Kasumi-1 (cell line): ENCODE measurements around the gene C14orf93.

ENCODE experiments used
- DNase-seq, 2 experiments: peaks; one replicate each; lab custom pipeline; 2025; lab: John Stamatoyannopoulos, UW

Gene C14orf93

DNA sequence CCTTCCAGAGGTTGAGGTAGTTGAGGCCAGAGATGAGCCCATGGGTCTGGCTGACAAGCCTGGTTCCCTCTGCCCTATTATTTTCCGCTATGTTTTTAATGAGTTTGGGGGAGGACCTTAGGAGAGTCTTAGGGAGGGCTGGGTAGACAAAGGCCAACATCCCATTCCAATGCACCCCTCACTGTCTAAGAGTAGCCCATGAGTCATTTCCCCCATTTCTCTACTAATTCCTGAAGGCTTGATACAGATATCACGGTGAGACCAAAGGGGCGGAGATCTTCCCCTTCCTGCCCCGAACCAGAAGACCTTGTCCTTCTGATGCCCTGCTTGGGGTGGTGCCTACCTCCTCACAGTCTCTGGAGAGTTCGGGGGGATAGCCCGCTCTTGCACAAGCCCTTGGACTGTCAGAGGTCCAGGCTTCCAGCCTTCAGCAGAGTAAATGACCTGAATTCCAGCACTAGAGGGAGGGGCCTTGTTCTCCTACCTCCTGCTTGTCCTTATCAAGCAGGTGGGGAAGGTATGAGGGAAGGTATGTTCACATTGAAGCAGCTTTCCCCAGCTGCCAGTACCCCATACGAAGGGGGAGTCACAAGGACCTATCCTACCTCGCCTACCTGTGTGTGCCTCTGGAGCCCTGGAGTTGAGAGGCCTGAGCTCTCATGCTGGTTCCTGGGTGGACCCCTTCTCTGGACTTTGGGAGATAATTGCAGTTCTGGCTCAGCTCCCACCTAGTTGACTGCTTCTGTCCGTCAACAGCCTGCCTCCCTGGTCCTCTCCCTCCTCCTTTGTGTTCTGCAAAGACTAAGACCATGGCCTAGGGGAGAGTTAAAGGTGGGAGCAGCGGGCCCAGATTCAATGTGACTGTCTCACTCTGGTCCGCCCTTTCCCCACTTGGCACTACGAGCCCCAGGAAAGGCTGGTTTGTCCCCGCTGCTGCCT is 35.7 kb upstream of the C14orf93 start:
- no peak for DNase-seq

DNA sequence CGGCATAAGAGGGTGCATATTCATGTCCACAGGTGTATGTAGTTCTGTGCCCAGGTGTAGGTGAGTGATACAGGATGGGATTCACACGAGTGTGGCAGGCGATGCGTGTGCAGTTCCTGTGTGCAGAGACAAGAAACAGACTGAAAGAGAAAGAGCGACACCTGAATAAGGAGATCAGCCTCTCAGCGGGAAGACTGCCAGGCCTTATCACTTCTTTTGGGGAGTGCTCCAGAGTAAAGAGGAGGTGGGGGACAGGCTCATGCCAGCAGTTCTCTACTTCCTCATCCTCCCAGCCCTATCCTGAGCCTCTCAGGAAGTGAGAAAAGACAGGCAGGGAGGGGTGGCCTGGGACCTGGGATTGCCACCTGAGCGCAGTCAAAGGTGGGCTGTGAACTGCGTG is 34.9 kb upstream of the C14orf93 start:
- no peak for DNase-seq

DNA sequence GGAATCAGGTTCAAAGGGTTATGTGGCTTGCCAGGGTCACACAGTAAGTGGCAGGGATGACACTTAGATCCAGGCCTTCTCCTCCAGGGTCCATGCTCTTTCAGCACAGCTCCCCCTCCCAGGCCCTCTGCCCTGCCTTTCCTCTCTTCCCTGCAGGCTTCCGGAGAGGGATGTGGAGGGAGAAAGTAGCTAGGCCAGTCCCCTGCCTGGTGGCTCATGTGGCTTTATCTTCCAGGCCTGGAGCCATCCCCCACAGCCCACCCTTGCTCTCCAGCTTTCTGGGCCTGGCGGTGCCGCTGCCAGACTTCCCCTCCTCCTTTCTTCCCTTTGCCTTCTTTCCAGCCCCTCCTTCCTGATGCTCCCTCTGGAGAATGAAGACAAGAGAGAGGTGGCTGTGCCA is 33.8 kb upstream of the C14orf93 start:
- no peak for DNase-seq

DNA sequence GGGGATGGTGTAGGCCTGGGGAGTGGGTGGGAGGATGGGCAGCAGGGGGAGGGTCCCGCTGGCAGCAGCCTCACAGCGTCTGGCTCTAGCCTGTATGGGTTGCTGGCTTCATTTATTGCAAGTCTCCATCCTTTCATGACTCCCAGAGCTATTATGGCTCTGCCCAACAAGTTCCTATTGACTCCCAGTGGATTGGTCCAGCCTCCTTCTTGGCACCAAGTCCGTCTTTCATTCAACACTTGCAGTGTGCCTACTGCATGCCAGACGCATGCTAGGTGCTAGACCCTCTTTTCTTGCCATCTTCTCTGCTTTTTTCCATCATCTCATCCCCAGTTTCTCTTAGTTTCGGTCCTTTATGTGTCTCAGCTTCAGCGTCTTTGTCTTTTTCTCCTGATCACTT is 33.2 kb upstream of the C14orf93 start:
- no peak for DNase-seq

DNA sequence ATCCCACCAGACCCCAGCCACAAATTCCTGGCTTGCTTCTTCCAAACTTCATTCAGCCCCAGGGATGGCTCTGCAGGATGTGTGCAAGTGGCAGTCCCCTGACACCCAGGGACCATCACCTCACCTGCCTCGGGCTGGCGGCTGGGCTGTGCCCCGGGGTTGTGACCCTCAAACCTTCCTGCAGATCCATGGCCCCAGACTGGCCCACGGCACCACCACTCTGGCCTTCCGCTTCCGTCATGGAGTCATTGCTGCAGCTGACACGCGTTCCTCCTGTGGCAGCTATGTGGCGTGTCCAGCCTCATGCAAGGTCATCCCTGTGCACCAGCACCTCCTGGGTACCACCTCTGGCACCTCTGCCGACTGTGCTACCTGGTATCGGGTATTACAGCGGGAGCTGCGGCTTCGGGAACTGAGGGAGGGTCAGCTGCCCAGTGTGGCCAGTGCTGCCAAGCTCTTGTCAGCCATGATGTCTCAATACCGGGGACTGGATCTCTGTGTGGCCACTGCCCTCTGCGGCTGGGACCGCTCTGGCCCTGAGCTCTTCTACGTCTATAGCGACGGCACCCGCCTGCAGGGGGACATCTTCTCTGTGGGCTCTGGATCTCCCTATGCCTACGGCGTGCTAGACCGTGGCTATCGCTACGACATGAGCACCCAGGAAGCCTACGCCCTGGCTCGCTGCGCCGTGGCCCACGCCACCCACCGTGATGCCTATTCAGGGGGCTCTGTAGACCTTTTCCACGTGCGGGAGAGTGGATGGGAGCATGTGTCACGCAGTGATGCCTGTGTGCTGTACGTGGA is 32.4 kb upstream of the C14orf93 start, which contains the start of gene PSMB11:
Gene PSMB11 (plus strand): TSS at position 51 of the 804 bp plus-strand sequence. CDS start 14 bp downstream, at position 65.
- DNase-seq: no peak

DNA sequence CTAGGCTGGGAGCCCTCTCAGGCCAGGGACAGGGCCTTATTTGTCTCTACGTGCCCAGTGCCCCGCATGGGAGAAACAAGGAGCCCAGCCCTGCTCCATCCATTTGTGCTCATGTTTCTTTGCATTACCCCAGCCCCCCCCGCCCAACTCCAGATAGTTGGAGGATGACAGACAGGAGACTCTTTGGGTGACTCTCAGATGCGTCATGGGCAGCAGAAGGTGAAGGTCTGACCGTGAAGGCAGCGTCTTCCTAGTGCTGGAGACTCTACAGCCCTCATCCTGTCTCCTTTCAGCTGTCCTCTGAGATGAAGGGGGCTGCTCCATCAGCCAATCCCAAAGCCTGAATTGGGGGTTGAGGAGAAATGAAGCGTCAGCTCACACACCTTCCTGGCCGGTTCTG is 31.8 kb upstream of the C14orf93 start:
- no peak for DNase-seq

DNA sequence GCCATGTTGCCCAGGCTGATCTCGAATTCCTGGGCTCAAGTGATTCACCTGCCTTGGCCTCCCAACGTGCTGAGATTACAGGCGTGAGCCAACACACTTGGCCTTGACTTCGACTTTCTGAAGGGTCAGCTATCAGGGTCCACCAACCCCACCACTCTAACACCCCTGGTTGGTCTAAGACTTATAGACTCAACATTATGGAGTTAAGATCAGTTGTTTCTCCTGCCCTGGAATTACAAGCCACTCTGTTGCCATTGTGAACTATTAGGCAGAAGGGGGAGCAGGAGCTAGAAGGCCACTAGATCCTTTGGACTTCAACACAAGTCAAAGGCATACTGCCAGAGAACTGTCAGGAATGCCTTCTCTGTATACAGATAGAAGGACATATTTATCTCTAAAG is 30.2 kb upstream of the C14orf93 start:
- no peak for DNase-seq

DNA sequence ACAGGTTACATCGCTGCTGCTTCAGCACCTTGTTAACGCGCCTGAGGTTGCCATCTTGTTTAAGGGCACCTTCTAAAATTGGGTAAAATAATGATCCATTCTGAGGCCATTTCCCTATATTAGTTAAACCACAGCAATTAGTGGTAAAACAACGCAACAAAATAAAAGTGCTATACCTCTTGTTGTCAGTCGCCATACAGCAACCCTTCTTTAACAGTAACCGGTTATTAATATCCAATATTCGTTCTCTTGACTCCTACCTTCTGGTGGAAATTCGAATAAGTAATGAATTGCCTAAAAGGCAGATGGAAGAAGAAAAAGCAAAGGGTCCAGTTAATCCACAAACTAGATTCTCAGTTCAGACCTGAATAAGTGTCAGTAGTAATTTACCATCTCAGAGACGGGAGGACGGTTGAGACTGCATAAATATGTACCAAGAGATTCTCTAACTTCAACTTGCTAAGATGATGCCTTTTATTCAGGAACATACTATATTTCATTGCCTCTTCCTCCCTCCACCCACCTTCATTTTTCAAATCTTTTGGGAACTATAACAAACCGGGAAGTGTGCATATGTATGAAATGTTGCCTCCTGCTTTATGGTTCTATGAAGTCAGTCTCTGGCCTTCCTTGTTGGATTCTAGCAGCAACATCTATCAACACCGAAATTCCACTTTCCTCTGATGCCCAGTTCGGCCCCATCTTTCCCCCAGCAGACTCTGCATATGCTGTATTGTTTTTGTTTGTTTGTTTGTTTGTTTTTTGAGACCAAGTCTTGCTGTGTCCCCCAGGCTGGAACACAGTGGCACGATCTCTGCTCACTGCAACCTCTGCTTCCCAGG is 25.6 kb upstream of the C14orf93 start:
- DNase-seq: no peak

DNA sequence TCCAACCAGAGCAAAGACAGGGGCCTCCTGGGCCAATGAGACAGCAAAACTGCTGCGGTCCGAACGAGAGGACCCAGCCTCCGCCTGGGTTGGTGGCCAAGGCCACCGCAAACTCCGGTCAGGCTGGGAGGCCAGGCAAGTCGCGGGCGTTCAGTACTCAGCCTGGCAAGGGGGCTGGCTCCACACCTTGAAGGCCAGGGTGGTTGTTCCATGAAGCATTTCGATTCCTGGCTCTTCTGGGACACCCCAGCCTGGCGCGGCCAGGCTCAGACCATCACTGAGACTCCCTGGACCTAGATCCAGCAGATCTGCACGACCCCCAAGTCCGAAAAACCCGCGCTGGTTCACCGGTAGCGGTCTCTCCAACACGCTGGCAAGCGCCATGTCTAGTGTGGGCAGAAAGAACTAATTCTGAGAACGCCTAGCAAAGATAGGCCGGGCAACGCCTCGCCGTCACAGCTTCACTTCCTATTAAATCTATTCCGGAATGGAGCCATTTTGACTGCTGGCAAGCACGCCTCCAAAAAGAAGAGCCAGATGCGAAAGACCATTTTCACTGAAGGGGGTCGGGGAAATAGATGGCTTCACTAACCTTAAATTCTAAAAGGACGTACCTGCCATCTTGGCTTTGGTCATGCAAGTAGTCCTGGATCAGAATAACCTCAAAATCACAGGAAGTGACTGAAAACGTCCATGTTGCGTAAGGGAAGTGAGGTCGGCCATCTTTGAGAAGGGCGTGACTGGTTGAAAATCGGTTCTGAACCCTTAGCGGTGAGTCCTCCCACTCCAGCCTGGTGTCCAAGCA is 24.8 kb upstream of the C14orf93 start, which contains the start of gene PSMB5:
Gene PSMB5 (minus strand): TSS at position 403 of the 805 bp plus-strand sequence. CDS start 19 bp downstream, at position 384.
- no peak for DNase-seq

DNA sequence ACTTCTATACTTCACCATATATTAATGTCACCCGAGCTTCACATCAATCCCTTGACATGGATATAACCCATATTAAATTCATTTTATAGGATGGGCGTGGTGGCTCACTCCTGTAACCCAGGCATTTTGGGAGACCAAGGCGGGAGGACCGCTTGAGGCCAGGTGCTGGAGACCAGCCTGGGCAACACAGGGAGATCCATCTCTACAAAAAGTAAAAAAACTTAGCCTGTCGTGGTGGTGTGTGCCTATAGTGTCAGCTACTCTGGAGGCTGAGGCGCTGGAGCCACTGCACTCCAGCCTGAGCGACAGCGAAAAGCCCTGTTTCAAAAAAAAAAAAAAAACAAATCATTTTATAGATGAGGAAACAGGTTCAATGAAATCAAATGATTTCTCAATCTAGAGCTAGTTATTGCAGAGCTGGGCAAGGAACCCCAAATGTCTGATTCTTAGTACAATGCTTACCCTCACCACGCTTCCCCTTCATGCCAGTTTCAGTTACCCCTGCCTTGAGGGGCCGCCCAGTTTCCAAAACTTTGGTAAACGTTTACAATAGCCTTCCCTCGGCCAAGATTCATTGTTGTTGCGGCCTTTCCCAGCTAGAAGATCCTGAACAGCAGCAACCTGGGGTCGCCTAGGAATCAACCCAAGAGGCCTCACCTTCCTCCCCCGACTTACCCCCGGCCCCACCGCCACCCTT is 24.0 kb upstream of the C14orf93 start:
- no peak for DNase-seq

DNA sequence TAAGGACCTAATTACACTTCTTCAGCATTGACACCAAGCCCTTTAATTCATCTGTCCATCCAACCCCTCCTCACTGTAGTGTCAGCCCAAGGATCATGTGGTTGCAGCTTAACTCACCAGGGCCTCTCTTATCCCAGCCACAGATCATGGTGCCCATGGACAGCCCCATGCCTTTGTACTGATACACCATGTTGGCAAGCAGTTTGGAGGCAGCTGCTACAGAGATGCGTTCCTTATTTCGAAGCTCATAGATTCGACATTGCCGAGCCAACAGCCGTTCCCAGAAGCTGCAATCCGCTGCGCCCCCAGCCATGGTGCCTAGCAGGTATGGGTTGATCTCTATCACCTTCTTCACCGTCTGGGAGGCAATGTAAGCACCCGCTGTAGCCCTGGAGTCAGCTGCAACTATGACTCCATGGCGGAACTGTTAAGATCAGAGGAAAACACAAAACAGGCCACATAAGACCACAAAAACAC is 23.3 kb upstream of the C14orf93 start:
- no peak for DNase-seq

DNA sequence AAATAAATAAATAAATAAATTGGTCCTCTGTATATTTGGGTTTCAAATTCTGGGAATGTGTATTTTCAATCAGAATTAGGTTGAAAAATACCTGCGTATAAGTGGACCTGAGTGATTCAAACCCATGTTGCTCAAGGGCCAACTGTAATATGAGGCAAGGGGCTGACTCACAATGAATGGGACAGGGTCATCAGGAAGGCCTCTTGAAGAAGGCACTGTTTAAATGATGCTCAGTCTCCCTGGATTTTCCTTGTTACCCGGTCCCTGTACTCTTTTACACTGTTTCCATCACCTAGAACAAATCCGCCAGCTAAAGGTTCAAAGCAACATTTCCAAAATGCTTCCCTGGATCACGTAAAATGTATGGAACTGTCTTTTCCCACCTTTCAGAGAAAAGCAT is 21.0 kb upstream of the C14orf93 start:
- no peak for DNase-seq

DNA sequence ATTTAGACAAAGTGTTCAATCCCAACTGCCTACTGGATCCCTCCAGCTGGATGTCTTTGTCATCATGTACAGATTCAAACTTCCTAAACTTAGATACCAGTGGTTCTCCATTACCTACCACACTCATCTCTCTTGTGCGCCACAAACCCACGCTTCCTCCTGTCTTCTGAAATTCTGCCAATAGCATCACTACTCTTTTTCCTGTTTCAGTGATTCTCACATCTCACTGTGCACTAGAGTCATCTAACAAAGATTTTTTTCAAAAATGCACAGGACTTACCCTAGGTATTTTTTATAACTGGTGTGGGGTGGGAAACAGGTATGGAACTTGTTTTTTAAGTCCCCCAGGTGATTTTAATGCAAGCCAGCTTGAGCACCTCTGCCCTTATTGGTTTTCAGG is 18.9 kb upstream of the C14orf93 start:
- peak; percentile 19 to 34 for DNase-seq

DNA sequence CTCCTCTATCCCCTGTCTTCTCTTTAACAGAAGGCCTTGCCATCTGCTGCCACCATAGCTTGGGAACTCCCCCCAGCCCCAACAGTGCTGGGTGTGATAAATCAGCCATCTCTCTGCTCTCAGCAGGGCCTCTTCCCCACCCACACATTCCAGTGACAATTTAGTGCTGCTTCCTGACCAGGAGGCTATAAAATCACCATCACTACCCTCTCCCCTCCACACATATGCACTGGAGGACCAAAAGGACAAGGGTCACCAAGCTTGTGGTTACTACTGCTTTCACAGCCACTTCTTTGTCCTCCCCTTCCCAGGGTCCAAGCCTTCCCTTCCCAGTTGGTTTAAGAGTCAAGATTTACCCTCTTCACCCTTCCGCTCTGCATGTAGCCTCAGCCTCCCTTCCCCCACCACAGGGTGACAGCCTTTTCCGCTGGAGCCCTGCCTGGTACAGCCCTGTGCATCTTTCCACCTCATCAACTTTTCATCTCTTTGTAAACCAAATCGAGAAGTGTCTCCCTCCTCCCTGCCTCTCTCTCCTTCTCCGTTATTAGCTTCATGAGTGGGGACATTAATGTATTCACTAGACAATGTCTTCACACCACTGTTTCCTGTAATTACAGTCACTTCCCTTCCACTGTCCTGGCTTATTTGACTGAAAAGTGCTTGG is 15.3 kb upstream of the C14orf93 start:
- DNase-seq: no peak

DNA sequence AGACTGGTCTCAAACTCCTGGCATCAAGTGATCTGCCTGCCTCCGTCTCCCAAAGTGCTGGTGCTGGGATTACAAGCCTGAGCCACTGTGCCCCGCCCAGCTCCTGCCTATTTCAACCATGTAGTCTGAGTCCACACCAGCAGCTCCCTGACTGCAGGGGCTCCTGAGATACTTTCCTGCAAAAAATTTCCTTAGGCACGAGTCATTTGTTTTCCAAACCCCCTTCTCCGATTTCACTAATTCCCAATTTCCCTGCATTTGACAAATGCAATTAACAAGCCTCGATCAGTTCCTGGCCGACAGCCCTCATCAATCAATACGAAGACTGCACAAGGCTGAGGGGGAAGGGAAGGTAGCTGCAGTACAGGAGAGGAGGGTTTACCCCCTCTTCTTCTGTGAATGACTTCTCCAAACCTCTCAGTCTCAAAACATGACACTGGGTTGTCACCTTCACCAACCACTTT is 14.7 kb upstream of the C14orf93 start:
- no peak for DNase-seq

DNA sequence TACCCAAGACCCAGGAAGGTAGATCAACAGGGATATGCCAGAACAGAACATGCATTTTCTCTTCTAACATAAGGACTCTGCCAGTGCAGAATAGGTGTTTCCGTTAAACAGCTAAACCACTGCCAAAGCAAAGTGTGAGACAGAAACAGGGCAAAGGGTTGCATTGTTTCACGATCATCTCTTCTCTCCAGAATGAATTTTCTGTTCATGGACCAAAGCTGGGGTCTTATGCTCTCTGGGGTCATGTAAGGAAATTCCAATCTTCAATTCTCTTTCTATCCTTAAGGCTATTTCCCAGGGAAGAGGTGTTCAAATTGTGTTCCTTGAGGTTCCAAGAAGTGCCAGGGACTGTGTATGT is 13.8 kb upstream of the C14orf93 start:
- DNase-seq: no peak

DNA sequence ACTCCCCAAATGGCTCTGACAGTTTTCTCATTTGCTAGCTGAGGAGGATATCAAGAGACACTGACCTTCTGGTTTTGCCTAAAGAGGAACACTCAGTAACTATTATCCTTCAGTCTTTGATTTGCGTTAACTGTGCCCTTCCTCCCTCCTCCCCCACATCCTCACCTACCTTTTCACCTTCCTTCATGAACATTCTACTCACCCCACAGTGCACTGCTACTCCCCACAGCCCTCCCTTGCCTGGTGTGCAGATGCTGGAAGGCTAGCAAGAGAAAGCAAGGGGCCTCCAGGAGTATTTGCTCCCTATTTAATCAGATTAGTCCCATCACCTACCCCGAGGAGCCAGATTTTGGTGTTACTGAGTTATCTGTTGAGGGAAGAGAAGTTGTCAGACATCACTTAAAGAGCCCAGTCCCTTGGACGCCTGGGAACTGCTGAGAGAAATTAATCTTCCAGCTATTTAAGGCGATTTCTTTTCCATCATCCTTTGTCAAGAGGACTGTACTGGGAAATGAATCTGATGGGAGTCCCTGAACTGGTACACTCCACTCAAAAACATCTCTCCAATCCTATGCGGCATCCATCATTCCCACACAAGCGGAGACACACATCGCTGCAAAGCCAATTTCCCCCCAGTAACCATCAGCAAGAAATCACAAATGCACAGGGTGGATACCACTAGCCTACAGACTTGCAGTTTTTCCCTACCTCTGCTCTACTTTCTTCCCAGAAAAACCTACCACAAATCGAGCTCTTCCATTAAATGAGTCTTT is 13.3 kb upstream of the C14orf93 start:
- no peak for DNase-seq

DNA sequence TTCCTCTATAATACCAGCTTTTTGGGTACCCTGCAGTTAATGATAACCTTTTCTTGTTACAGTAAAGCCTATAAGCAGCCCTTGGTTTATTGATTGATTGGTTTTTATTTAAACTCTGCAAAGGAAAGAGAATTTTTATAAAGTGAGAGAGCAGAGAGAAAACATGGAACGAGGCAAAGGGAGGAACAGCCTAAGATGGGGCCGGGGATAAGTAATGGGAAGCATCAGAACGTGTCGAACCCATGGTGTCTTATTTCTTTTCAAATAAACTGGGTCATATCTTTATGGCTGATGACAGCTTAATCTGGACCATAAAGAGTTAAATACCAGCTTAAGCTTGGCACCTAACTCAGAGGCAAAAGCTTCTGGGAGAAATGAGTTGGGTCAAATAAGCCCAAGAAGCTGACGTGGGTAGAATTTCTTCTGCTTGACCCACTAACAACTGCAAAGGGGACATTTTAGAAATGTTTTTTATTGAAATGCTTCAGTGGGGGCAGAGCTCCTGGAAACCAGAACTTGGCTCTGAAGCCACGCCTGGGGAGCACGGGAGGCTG is 12.0 kb upstream of the C14orf93 start:
- DNase-seq: no peak

DNA sequence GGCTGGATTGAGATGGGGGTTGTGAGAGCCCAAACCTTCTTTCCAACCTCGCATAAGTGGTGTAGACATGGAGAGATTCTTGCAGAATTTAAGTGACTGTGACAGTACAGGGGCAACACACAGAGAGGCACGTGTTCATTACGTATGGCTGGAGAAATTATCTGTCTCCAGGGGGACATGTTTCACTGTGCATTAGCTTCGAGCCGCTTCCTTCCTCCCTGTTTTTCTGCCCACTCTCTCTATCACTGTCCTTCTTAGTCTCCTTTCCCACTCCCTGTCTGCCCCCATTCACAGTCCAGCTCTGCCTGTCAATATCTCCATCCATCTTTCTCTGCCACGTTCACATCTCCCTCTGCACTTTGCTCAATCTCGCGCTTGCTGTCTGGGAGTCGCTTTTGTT is 11.5 kb upstream of the C14orf93 start:
- no peak for DNase-seq
